Testis (tissue), 2 donors: ENCODE results near the gene AQP5.

ENCODE experiments used
- POLR2A ChIP-seq: fragments of 450-650 bp; IDR thresholded peaks from one replicate; pipeline ENCODE4 v1.6.1; 2017; ENCODE audit warnings: antibody characterized with exemption, mild to moderate bottlenecking, moderate library complexity
- TF ChIP-seq, protein P1 (sequence below), 3 experiments: fragments of 450-650 bp in 2 of 3; fragments of 200-600 bp in 1 of 3; sonication (generic) in 1 of 3; IDR thresholded peaks; one replicate each; pipeline ENCODE4 v1.5.1; 2016 to 2019; ENCODE audit warnings: antibody characterized with exemption in 3 of 3, mild to moderate bottlenecking in 2 of 3, moderate library complexity in 1 of 3

DNA sequence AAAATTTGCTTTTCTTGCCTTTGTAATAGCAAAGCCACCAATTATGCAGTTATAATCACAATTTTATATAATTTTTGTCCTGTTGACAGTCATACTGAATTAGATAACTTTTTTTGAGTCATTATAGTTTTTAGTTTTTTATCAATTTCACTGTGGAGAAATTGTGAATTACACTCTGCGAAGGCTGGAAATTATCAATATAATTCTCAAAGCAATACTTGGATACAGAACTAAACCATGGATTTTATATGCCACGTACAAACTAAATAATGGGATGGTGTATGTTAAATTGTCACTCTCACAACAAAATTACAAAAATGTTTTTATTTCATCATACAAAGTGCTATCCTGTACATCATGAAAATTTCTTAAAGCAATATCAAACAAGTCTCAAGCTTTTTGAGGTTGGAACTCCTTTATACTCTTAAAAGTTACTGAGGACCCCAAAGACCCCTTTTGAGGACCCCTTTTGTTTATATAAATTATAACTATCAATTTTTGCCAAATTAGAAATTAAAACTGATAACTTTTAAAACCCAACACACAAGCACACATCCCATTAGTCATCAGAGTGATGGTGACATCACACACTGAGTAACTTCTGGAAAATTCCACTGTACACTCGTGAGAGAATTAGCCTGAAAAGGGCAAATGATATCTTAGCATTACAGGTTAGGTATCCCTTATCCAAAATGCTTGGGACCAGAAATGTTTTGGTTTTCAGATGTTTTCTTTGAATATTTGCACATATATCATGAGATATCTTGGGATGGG lies 31.0 kb upstream of the AQP5 start:
- TF ChIP-seq, protein P1, sequence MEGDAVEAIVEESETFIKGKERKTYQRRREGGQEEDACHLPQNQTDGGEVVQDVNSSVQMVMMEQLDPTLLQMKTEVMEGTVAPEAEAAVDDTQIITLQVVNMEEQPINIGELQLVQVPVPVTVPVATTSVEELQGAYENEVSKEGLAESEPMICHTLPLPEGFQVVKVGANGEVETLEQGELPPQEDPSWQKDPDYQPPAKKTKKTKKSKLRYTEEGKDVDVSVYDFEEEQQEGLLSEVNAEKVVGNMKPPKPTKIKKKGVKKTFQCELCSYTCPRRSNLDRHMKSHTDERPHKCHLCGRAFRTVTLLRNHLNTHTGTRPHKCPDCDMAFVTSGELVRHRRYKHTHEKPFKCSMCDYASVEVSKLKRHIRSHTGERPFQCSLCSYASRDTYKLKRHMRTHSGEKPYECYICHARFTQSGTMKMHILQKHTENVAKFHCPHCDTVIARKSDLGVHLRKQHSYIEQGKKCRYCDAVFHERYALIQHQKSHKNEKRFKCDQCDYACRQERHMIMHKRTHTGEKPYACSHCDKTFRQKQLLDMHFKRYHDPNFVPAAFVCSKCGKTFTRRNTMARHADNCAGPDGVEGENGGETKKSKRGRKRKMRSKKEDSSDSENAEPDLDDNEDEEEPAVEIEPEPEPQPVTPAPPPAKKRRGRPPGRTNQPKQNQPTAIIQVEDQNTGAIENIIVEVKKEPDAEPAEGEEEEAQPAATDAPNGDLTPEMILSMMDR (IDR thresholded peaks at IDR 0.05), result peak in 1 of 3 experiments; percentile 25
- TF ChIP-seq POLR2A, result no peak
